Body of pancreas (tissue), 4 donors: Measurements from ENCODE around the gene CANX. TPM values are rescaled to one million over a fixed set of nuclear protein-coding genes. Genes with fewer than 3 reads are reported as not detected.

ENCODE experiments used
- ATAC-seq: fragments of 150-250 bp; one replicate; pipeline ENCODE4 v1.9.1; 2016
- DNase-seq, 4 donors: peaks; one replicate each; pipeline ENCODE4 v3.0.0-alpha.2; 2019
- H3K27ac ChIP-seq, 4 donors: fragments of 200-600 bp; sonication (generic); 1 replicate in 3 of 4; 2 replicates in 1 of 4; pipeline versions ENCODE4 v1.5.1 to v1.6.1; 2016 to 2019; ENCODE audit warnings: mild to moderate bottlenecking in 1 of 4, mixed read lengths in 1 of 4, moderate library complexity in 1 of 4
- H3K27me3 ChIP-seq, 2 donors: fragments of 200-600 bp; sonication (generic); one replicate each; pipeline ENCODE4 v1.6.0; 2016; ENCODE audit warnings: mild to moderate bottlenecking in 1 of 2
- H3K36me3 ChIP-seq, 2 donors: fragments of 200-600 bp; sonication (generic); replicated peaks in 1 of 2; 2 replicates each; pipeline ENCODE4 v1.5.1; 2016; ENCODE audit warnings: low read depth in 2 of 2; ENCODE audit not compliant: insufficient read depth in 1 of 2
- H3K4me1 ChIP-seq: fragments of 200-600 bp; sonication (generic); one replicate; pipeline ENCODE4 v1.6.0; 2016
- H3K4me3 ChIP-seq, 2 donors: fragments of 200-600 bp; sonication (generic); 1 replicate in 1 of 2; 2 replicates in 1 of 2; pipeline ENCODE4 v1.5.1; 2016 to 2019
- H3K9me3 ChIP-seq, 3 donors: fragments of 200-600 bp; sonication (generic); 1 replicate in 2 of 3; 2 replicates in 1 of 3; pipeline ENCODE4 v1.5.1; 2016
- CTCF ChIP-seq, 7 experiments: fragments of 450-650 bp in 4 of 7; fragments of 200-600 bp in 3 of 7; sonication (generic) in 3 of 7; IDR thresholded peaks; one replicate each; pipeline ENCODE4 v1.5.1; 2016 to 2019; ENCODE audit warnings: antibody characterized with exemption in 7 of 7
- POLR2A ChIP-seq, 3 donors: fragments of 450-650 bp; IDR thresholded peaks; one replicate each; pipeline ENCODE4 v1.6.1; 2016; ENCODE audit warnings: antibody characterized with exemption in 3 of 3, mild to moderate bottlenecking in 2 of 3
- WGBS, 2 donors: methylation state at CpG; one replicate each; pipeline ENCODE4 v1.1.5; 2017; 5-methylcytosine and 5-hydroxymethylcytosine counted together
- intact Hi-C: fragments of 100-400 bp; cut with DNase I; formaldehyde crosslinking; loops from one replicate; pipeline ENCODE4 v1.15.1; 2023
- total RNA-seq, 2 donors: library from RNA; depleted of rRNA; stranded (reverse); fragments of >200 nt; gene quantifications; one replicate each; pipeline ENCODE4 v1.1.0, GENCODE V29; 2016

The CANX gene
- total RNA-seq, 2 donors from 2014 or later: 262 to 401 TPM

DNA sequence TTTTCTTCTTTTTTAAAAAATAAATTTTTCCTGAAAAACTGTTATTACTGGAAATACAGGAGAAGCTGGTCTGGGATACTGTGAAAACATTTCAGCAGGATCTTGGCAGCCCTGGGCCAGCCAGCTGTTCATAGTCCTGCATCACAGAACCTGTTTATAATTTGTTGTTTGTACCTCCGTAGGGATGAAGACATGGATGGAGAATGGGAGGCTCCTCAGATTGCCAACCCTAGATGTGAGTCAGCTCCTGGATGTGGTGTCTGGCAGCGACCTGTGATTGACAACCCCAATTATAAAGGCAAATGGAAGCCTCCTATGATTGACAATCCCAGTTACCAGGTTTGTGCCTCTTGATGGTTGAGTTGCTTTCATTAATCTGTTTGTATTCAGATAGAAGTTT lies 21.5 kb downstream of the CANX start:
- Histone ChIP-seq H3K27me3 (no peaks in the 10 kb centered on the region), H3K36me3 (peaks cover 22 to 61% of the 10 kb centered on the region in 2 donors), H3K27ac (no peak overlapping the region), H3K4me1 (no peaks in the 10 kb centered on the region), H3K9me3 (no peaks in the 10 kb centered on the region), H3K4me3 (no peak overlapping the region)
- 82 to 100% methylated on average over 2 of the region's 2 CpGs for WGBS, 2 donors
- no peak for TF ChIP-seq CTCF (IDR thresholded peaks at IDR 0.05)
- no peak for TF ChIP-seq POLR2A (IDR thresholded peaks at IDR 0.05)
- ATAC-seq (no peak), DNase-seq (no peak)
- intact Hi-C loops: no loop called here

GRCh38 chr5:179724163-179724562 lies 25.4 kb downstream of the CANX start:
- ATAC-seq (no peak), DNase-seq (no peak)
- no peak for TF ChIP-seq CTCF (IDR thresholded peaks at IDR 0.05)
- no peak for TF ChIP-seq POLR2A (IDR thresholded peaks at IDR 0.05)
- intact Hi-C loops: no loop called here
- H3K4me1 ChIP-seq: no peaks in the 10 kb centered on the region
- H3K36me3 ChIP-seq: peaks cover 16 to 68% of the 10 kb centered on the region in 2 donors
- H3K4me3 ChIP-seq: no peak overlapping the region
- H3K27me3 ChIP-seq: no peaks in the 10 kb centered on the region
- H3K9me3 ChIP-seq: no peaks in the 10 kb centered on the region
- 79 to 91% methylated on average over 4 of the region's 4 CpGs for WGBS, 2 donors
- H3K27ac ChIP-seq: no peak overlapping the region

GRCh38 chr5:179727106-179727505 lies 28.3 kb downstream of the CANX start:
- peaks cover 8 to 55% of the 10 kb centered on the region in 2 donors for H3K36me3 ChIP-seq
- WGBS, 2 donors: 71 to 88% methylated on average over 6 of the region's 6 CpGs
- H3K27ac ChIP-seq: no peak overlapping the region
- no peak for TF ChIP-seq POLR2A (IDR thresholded peaks at IDR 0.05)
- no peak for TF ChIP-seq CTCF (IDR thresholded peaks at IDR 0.05)
- no peak overlapping the region for H3K4me3 ChIP-seq
- no peaks in the 10 kb centered on the region for H3K9me3 ChIP-seq
- peaks cover 6% of the 10 kb centered on the region for H3K4me1 ChIP-seq
- intact Hi-C loops: no loop called here
- ATAC-seq (no peak), DNase-seq (no peak)
- no peaks in the 10 kb centered on the region for H3K27me3 ChIP-seq

DNA sequence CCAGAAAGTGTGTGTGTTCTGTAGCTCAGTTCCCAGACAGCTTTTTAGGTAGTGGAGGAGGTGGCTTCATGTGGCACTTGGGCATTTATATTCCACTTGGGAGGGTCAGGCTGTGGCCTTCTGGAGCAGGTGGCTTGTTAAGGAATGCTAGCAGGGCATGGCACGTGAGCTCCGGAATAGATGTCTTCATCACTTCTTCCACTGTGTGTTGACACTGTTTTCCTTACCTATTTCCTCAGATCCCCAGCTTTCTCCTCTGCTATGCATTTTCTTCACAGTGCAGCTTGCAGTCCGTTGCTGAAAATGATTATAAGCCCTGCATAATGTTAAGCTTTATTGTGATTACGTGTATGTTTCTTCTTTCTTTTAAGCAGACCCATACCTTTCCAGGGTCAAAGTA lies 30.5 kb downstream of the CANX start:
- H3K36me3 ChIP-seq: peaks cover 8 to 40% of the 10 kb centered on the region in 2 donors
- 86 to 89% methylated on average over 4 of the region's 4 CpGs for WGBS, 2 donors
- DNase-seq: no peak
- peaks cover 13% of the 10 kb centered on the region for H3K4me1 ChIP-seq
- no peaks in the 10 kb centered on the region for H3K9me3 ChIP-seq
- H3K27me3 ChIP-seq: no peaks in the 10 kb centered on the region
- H3K4me3 ChIP-seq: no peak overlapping the region
- ATAC-seq: no peak
- H3K27ac ChIP-seq: no peak overlapping the region
- TF ChIP-seq CTCF (IDR thresholded peaks at IDR 0.05) (no peak), POLR2A (IDR thresholded peaks at IDR 0.05) (no peak)
- intact Hi-C loops: no loop called here

DNA sequence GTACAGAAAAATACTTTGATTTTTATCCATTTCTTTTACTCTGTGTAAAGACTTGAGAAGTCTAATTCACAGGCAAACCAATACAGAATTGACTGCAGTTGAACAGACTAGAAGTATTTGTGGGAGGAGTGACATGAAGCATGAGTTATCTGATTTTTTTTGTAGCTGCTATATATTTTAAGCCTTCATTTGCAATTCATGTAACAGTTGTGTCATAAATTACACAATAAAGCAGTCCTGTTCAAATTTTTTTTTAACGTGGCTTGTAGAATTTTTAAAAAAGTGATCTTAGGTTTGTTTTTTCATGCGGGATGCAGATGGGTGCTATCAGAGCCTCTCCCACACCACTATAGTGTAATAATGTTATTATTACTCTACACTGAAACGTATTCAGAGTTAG lies 31.0 kb downstream of the CANX start:
- no peaks in the 10 kb centered on the region for H3K27me3 ChIP-seq
- peaks cover 7 to 36% of the 10 kb centered on the region in 2 donors for H3K36me3 ChIP-seq
- no peak overlapping the region for H3K4me3 ChIP-seq
- H3K4me1 ChIP-seq: peaks cover 18% of the 10 kb centered on the region
- intact Hi-C loops: no loop called here
- TF ChIP-seq CTCF (IDR thresholded peaks at IDR 0.05) (no peak), POLR2A (IDR thresholded peaks at IDR 0.05) (no peak)
- no peak overlapping the region for H3K27ac ChIP-seq
- WGBS, 2 donors: 77 to 81% methylated on average over 3 of the region's 3 CpGs
- DNase-seq (no peak), ATAC-seq (no peak)
- no peaks in the 10 kb centered on the region for H3K9me3 ChIP-seq
